ENCODE results near the gene SLCO2A1.

The SLCO2A1 gene

GRCh38 chr3:133943639-133944141, 86.0 kb downstream of the SLCO2A1 start:
- DNase-seq (ENCODE audit: extremely low read depth, low read depth): no peak
- TF ChIP-seq CTCF (IDR thresholded peaks at IDR 0.05; ENCODE audit: low read depth, low read length, missing control alignments): no peak
- no peak overlapping the region for H3K4me3 ChIP-seq (replicated peaks; ENCODE audit: low read depth, low read length)

DNA sequence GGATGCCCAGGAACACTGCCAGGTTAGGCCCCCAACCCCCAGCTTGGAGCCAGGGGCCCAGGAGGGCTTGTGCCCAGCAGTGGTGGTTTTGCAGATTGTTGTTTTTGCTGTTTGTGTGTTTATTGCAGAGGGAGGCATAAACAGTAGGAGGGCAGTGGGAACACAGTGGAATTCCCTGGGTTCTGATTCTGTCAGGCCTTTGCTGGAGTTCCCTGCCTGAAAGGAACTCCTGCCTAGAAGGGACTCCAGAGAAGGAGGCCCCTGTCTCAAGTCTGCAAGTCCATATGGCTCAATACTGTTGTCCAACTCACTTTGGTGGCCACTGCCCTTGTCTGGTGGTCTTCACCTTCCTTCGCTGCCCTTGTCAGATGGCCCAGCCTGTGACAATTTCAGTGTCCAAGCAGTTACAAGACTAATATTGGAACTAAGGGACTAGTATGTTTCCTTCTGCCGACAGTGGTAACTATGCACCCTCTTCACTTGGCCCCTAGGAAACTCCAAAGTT, 86.6 kb downstream of the SLCO2A1 start:
- DNase-seq (ENCODE audit: extremely low read depth, low read depth): no peak
- no peak for TF ChIP-seq CTCF (IDR thresholded peaks at IDR 0.05; ENCODE audit: low read depth, low read length, missing control alignments)
- H3K4me3 ChIP-seq (replicated peaks; ENCODE audit: low read depth, low read length): no peak overlapping the region

GRCh38 chr3:133941415-133941821, 88.3 kb downstream of the SLCO2A1 start:
- no peak for TF ChIP-seq CTCF (IDR thresholded peaks at IDR 0.05; ENCODE audit: low read depth, low read length, missing control alignments)
- no peak for DNase-seq (ENCODE audit: extremely low read depth, low read depth)
- no peak overlapping the region for H3K4me3 ChIP-seq (replicated peaks; ENCODE audit: low read depth, low read length)

DNA sequence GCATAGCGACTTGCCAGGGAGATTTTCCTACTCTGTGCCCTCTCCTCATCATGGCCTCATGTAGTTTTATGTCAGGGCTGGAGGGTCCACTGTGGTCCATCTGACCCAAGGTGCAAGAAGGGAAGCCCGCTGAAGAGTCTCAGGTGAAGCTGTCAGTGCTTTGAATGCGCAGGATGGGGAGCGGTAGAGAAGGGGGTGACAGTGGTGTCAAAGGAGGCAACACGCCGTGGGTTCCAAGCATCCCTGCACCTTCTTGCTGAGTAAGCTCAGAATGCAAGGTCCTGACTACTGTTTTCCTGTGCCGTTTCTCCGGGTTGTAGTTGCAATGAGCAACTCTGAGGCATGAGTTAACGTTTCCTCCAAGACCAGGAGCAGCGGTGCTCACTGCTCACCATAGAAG, 89.2 kb downstream of the SLCO2A1 start:
- no peak overlapping the region for H3K4me3 ChIP-seq (replicated peaks; ENCODE audit: low read depth, low read length)
- no peak for DNase-seq (ENCODE audit: extremely low read depth, low read depth)
- no peak for TF ChIP-seq CTCF (IDR thresholded peaks at IDR 0.05; ENCODE audit: low read depth, low read length, missing control alignments)

DNA sequence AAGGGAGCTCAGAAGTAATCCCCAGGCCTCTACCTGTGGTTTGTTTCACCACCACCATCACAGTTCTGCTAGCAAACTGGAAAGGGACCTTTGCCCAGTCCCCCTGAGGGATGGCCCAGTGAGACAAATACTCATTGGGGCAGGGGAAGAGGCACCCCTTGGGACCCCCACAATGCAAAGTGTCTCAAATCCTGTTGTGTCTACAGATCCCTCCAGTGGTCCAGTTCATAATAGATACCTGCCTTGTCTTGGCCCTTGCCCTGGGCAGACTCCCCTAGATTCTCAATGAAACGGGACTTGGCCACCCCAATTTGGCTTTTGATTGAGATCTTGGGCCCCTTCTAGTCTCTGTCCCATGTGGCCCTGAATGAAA, 90.3 kb downstream of the SLCO2A1 start:
- DNase-seq (ENCODE audit: extremely low read depth, low read depth): no peak
- no peak for TF ChIP-seq CTCF (IDR thresholded peaks at IDR 0.05; ENCODE audit: low read depth, low read length, missing control alignments)
- no peak overlapping the region for H3K4me3 ChIP-seq (replicated peaks; ENCODE audit: low read depth, low read length)

- H3K4me3 ChIP-seq (replicated peaks; ENCODE audit: low read depth, low read length): no peak overlapping the region
- no peak for DNase-seq (ENCODE audit: extremely low read depth, low read depth)
- TF ChIP-seq CTCF (IDR thresholded peaks at IDR 0.05; ENCODE audit: low read depth, low read length, missing control alignments): no peak
These were observed 90.8 kb downstream of the SLCO2A1 start for GRCh38 chr3:133938770-133939462.

All from HFF-Myc (cell line).